HUES6 (cell line): ENCODE data around the gene ANKRD33.

ENCODE experiments used
- H3K27ac ChIP-seq: 2 replicates; pipeline ENCODE4 v1.7.0; 2013; ENCODE audit warnings: low read depth, mild to moderate bottlenecking, low read length, inconsistent platforms
- H3K27me3 ChIP-seq: 2 replicates; pipeline ENCODE4 v1.6.1; 2013; ENCODE audit warnings: low read length; ENCODE audit not compliant: control insufficient read depth, insufficient read depth
- H3K36me3 ChIP-seq: 2 replicates; pipeline ENCODE4 v1.6.1; 2013; ENCODE audit warnings: low read length; ENCODE audit not compliant: control insufficient read depth, insufficient read depth
- H3K4me1 ChIP-seq: 2 replicates; pipeline ENCODE4 v1.6.1; 2013; ENCODE audit warnings: low read length; ENCODE audit not compliant: control insufficient read depth, insufficient read depth
- H3K4me3 ChIP-seq: 2 replicates; pipeline ENCODE4 v1.5.1; 2013; ENCODE audit warnings: low read depth, low read length
- H3K9ac ChIP-seq: one replicate; pipeline ENCODE4 v1.6.1; 2013; ENCODE audit warnings: mild to moderate bottlenecking, low read length
- H3K9me3 ChIP-seq: 2 replicates; pipeline ENCODE4 v1.6.1; 2013; ENCODE audit warnings: low read depth, low read length; ENCODE audit not compliant: control insufficient read depth, insufficient read depth

Gene ANKRD33

GRCh38 chr12:51923506-51924365 lies 35.8 kb downstream of the ANKRD33 start:
- Histone ChIP-seq H3K9me3 (no peaks in the 10 kb centered on the region), H3K27ac (no peak overlapping the region), H3K4me3 (peak overlapping the region; percentile 34), H3K4me1 (peaks cover 29% of the 10 kb centered on the region), H3K36me3 (no peaks in the 10 kb centered on the region), H3K27me3 (peaks cover 19% of the 10 kb centered on the region), H3K9ac (no peak overlapping the region)

GRCh38 chr12:51924551-51925319 lies 36.8 kb downstream of the ANKRD33 start:
- H3K9ac ChIP-seq, result no peak overlapping the region
- no peaks in the 10 kb centered on the region for H3K9me3 ChIP-seq
- peaks cover 19% of the 10 kb centered on the region for H3K27me3 ChIP-seq
- peaks cover 29% of the 10 kb centered on the region for H3K4me1 ChIP-seq
- no peak overlapping the region for H3K4me3 ChIP-seq
- no peaks in the 10 kb centered on the region for H3K36me3 ChIP-seq
- H3K27ac ChIP-seq, result no peak overlapping the region

GRCh38 chr12:51925346-51926063 lies 37.6 kb downstream of the ANKRD33 start:
- Histone ChIP-seq H3K9ac (no peak overlapping the region), H3K4me3 (no peak overlapping the region), H3K27ac (no peak overlapping the region), H3K27me3 (peaks cover 19% of the 10 kb centered on the region), H3K36me3 (no peaks in the 10 kb centered on the region), H3K9me3 (no peaks in the 10 kb centered on the region), H3K4me1 (peaks cover 29% of the 10 kb centered on the region)

DNA sequence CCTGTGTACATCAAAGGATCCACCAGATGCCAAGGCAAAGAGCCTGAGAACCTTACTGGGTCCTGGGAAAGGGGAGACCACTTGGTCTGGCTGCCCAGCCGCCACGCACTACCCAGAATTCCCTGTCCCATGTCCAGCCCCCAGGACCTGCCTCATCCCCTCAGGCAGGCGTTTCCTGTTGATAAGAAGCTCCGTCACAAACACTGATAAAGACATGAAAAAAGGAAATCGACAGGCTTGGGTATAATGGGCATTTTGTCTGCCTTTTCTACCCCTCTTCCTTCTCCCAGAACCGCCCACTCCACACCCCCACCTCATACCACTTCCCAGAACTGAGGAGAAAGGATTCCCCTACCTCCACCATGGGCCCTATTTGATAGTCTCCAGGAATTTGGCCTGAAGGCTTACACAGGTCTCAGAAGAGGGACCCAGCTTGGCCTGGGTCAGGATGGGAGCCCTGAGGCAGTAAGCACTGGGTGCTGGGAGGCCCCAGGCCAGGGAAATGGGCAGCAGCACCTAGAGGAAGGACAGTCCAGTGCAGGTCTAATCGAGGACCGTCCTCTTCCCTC lies 38.2 kb downstream of the ANKRD33 start:
- Histone ChIP-seq H3K36me3 (no peaks in the 10 kb centered on the region), H3K27ac (no peak overlapping the region; the same call in 1 of the 2 replicates), H3K9ac (no peak overlapping the region), H3K9me3 (no peaks in the 10 kb centered on the region), H3K4me1 (peaks cover 26% of the 10 kb centered on the region), H3K27me3 (peaks cover 19% of the 10 kb centered on the region), H3K4me3 (no peak overlapping the region)

- peaks cover 22% of the 10 kb centered on the region; the same call in 1 of the 2 replicates for H3K4me1 ChIP-seq
- H3K9ac ChIP-seq, result no peak overlapping the region
- peaks cover 19% of the 10 kb centered on the region for H3K27me3 ChIP-seq
- no peak overlapping the region for H3K4me3 ChIP-seq
- no peaks in the 10 kb centered on the region for H3K36me3 ChIP-seq
- H3K9me3 ChIP-seq, result no peaks in the 10 kb centered on the region
- H3K27ac ChIP-seq, result no peak overlapping the region; the same call in 1 of the 2 replicates
Observed at GRCh38 chr12:51926718-51927117, 38.8 kb downstream of the ANKRD33 start.

DNA sequence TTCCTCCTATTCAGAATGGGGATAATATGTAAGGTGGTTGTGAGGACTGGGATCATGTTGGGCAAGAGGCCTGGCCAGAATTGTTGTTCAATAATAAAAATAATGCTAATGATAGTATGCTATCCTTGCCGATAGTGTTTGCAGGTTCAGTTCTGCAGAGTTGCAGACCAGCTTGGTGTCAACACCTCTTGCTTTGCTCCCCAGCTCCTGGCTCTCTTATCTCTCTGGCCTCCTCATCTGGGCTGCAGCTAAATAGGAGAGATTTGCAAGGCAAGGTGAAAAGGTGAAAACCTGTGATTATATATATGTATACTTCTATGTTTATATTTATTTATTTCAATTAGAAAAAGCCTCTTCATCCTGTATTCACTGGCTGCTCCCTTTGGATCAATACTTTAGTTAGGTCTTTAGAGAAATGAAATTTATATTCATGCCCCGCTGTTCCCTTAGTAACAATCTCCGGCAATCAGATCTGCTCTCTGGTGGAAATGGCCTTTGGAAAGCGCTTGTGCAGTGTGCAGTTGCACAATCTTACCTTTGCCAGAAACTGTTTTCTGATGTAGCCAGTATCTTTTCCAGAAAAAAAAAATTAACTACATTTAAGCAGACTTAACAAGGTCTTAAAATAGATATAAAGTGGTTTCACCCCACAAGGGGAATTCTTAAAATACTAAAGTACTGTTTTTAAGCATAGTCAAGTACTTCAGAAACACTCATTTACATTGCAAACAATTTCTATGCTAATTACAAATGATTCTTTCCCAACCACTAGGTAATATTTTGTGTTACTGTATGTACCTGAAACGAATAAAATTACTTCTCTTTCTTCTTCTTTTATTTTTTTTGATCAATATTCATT lies 44.5 kb downstream of the ANKRD33 start:
- H3K4me3 ChIP-seq, result no peak overlapping the region
- no peak overlapping the region for H3K9ac ChIP-seq
- H3K27me3 ChIP-seq, result no peaks in the 10 kb centered on the region
- no peaks in the 10 kb centered on the region for H3K36me3 ChIP-seq
- no peaks in the 10 kb centered on the region for H3K4me1 ChIP-seq
- H3K27ac ChIP-seq, result no peak overlapping the region
- no peaks in the 10 kb centered on the region for H3K9me3 ChIP-seq

DNA sequence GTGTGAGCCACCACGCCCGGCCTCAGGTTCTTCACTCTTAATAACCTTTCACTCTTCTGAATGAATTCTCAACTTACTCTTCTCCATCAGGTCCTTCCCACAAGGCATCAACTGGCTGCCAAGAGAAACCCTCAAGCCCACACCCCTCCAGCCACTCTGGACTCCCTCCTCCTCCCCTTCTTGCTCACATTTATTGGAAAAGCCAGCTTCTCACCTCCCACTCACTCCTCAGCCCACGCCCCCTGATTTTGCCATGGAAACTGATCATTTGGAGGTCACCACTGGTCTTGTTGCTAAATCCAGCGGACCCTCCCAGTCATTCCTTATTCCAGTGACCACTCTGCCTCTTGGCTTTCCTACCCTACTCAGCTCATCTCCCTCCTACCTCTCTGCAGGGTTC lies 46.2 kb downstream of the ANKRD33 start:
- H3K4me1 ChIP-seq, result no peaks in the 10 kb centered on the region
- H3K9ac ChIP-seq, result no peak overlapping the region
- no peak overlapping the region for H3K27ac ChIP-seq
- H3K27me3 ChIP-seq, result no peaks in the 10 kb centered on the region
- H3K36me3 ChIP-seq, result no peaks in the 10 kb centered on the region
- no peaks in the 10 kb centered on the region for H3K9me3 ChIP-seq
- H3K4me3 ChIP-seq, result no peak overlapping the region

- Histone ChIP-seq H3K9me3 (no peaks in the 10 kb centered on the region), H3K27ac (no peak overlapping the region), H3K36me3 (no peaks in the 10 kb centered on the region), H3K27me3 (no peaks in the 10 kb centered on the region), H3K4me3 (no peak overlapping the region), H3K4me1 (peaks cover 4% of the 10 kb centered on the region; the same call in 1 of the 2 replicates), H3K9ac (no peak overlapping the region)
Observed at GRCh38 chr12:51937926-51938325, 50.0 kb downstream of the ANKRD33 start.

DNA sequence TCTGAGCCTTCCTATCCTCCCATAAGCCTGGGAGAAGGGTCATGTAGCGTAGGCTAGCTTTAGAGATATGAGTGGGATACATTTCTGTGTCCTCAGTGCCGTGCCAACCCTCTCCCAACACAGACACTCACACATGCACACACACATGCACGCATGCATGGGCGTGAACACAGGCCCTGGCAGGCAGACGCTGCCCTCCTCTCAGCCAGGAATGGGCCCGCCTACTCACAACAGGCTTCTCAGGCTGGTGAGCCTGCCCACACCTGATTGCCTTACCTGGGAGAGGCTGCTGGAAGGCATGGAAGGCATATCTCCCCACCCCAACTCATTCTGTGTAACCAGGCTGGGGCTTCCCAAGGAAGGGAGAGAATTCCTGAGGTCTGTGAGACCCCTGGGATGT lies 50.8 kb downstream of the ANKRD33 start:
- H3K9me3 ChIP-seq, result no peaks in the 10 kb centered on the region
- no peak overlapping the region for H3K9ac ChIP-seq
- H3K4me3 ChIP-seq, result no peak overlapping the region
- H3K27me3 ChIP-seq, result no peaks in the 10 kb centered on the region
- no peak overlapping the region for H3K27ac ChIP-seq
- H3K36me3 ChIP-seq, result no peaks in the 10 kb centered on the region
- peaks cover 4% of the 10 kb centered on the region; the same call in 1 of the 2 replicates for H3K4me1 ChIP-seq

- Histone ChIP-seq H3K4me3 (no peak overlapping the region), H3K9ac (no peak overlapping the region), H3K36me3 (no peaks in the 10 kb centered on the region), H3K9me3 (peaks cover 16% of the 10 kb centered on the region), H3K27me3 (no peaks in the 10 kb centered on the region), H3K4me1 (peaks cover 4% of the 10 kb centered on the region; the same call in 1 of the 2 replicates), H3K27ac (no peak overlapping the region)
Observed at GRCh38 chr12:51941011-51941581, 53.2 kb downstream of the ANKRD33 start.
